BE2C (cell line): ENCODE results near the gene ASPSCR1.
A peak's percentile ranks its signal among the peaks of the same experiment; 100 is the strongest.

ENCODE experiments used
- DNase-seq: peaks from one replicate; pipeline ENCODE4 v3.0.0-alpha.2; 2020
- H3K27me3 ChIP-seq: fragments of 250-450 bp; sonication (Bioruptor Pico); 2 replicates; pipeline ENCODE4 v1.5.1; 2020; ENCODE audit warnings: mild to moderate bottlenecking
- H3K36me3 ChIP-seq: fragments of 250-450 bp; sonication (Bioruptor Pico); 2 replicates; pipeline ENCODE4 v1.5.1; 2020; ENCODE audit warnings: mild to moderate bottlenecking
- H3K4me1 ChIP-seq: fragments of 250-450 bp; sonication (Bioruptor Pico); 2 replicates; pipeline ENCODE4 v1.5.1; 2020
- H3K4me3 ChIP-seq: 2 replicates; pipeline ENCODE4 v1.5.1; 2011; ENCODE audit warnings: low read depth, low read length
- H3K9me3 ChIP-seq: fragments of 250-450 bp; sonication (Bioruptor Pico); 2 replicates; pipeline ENCODE4 v1.5.1; 2020
- CTCF ChIP-seq: IDR thresholded peaks from 2 replicates; pipeline ENCODE4 v1.5.1; 2012; ENCODE audit warnings: mild to moderate bottlenecking, low read depth, low read length

Gene ASPSCR1

GRCh38 chr17:81940538-81941483, 36.6 kb upstream of the ASPSCR1 start:
- Histone ChIP-seq H3K4me3 (no peak overlapping the region), H3K36me3 (peaks cover under 1% of the 10 kb centered on the region; the same call in 1 of the 2 replicates), H3K4me1 (no peaks in the 10 kb centered on the region), H3K27me3 (no peaks in the 10 kb centered on the region), H3K9me3 (no peaks in the 10 kb centered on the region)
- no peak for TF ChIP-seq CTCF
- DNase-seq = peak; percentile 8

GRCh38 chr17:81941484-81942166, 35.8 kb upstream of the ASPSCR1 start:
- peak; percentile 15 for DNase-seq
- Histone ChIP-seq H3K4me1 (no peaks in the 10 kb centered on the region), H3K4me3 (no peak overlapping the region), H3K36me3 (no peaks in the 10 kb centered on the region), H3K9me3 (no peaks in the 10 kb centered on the region), H3K27me3 (no peaks in the 10 kb centered on the region)
- no peak for TF ChIP-seq CTCF

- Histone ChIP-seq H3K4me3 (no peak overlapping the region), H3K36me3 (no peaks in the 10 kb centered on the region), H3K4me1 (no peaks in the 10 kb centered on the region), H3K27me3 (no peaks in the 10 kb centered on the region), H3K9me3 (no peaks in the 10 kb centered on the region)
- no peak for DNase-seq
- TF ChIP-seq CTCF = no peak
These were observed 35.3 kb upstream of the ASPSCR1 start for GRCh38 chr17:81942167-81942553.

- no peak for TF ChIP-seq CTCF
- Histone ChIP-seq H3K4me3 (no peak overlapping the region), H3K36me3 (no peaks in the 10 kb centered on the region), H3K27me3 (no peaks in the 10 kb centered on the region), H3K4me1 (no peaks in the 10 kb centered on the region), H3K9me3 (no peaks in the 10 kb centered on the region)
- DNase-seq = no peak
These were observed 32.6 kb upstream of the ASPSCR1 start for GRCh38 chr17:81944858-81945257.

GRCh38 chr17:81947189-81947588, 30.2 kb upstream of the ASPSCR1 start, which contains the start of gene MYADML2:
TSS of gene MYADML2 (minus strand) at chr17:81947233. CDS start at chr17:81941741, 5,492 bp downstream.
- no peaks in the 10 kb centered on the region for H3K4me1 ChIP-seq
- DNase-seq = no peak
- H3K4me3 ChIP-seq = no peak within 1 kb of the TSS
- H3K9me3 ChIP-seq = no peaks in the 10 kb centered on the region
- no peak for TF ChIP-seq CTCF
- H3K27me3 ChIP-seq = no peaks in the 10 kb centered on the region
- no peaks in the 10 kb centered on the region for H3K36me3 ChIP-seq
